ENCODE results near the gene OGFOD3. TPM values are rescaled to one million over a fixed set of nuclear protein-coding genes. Genes with fewer than 3 reads are reported as not detected.

OGFOD3 gene
- total and polyA plus RNA-seq, 2 experiments from 2014 or later, result 9.6 to 24.6 TPM

DNA sequence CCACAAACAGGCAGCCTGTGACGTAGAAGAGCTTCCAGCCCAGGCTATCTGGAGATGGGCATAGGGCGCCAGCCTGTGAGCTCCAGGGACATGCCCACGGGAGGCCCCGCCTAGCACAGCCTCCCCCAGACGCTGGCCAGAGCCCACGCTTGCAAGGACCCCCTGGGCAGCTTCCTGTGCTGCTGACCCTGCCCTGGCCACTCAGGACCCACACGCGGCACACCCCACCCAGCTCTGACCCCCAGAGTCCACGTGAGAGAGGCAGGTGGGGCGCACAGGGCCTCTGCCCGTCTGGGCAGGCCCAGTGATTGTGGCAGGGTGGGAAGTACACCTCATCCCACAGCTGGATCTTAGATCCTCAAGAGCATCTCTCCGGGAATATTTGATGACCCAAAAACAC, 28.3 kb upstream of the OGFOD3 start (continued):
- TF ChIP-seq, protein P1, sequence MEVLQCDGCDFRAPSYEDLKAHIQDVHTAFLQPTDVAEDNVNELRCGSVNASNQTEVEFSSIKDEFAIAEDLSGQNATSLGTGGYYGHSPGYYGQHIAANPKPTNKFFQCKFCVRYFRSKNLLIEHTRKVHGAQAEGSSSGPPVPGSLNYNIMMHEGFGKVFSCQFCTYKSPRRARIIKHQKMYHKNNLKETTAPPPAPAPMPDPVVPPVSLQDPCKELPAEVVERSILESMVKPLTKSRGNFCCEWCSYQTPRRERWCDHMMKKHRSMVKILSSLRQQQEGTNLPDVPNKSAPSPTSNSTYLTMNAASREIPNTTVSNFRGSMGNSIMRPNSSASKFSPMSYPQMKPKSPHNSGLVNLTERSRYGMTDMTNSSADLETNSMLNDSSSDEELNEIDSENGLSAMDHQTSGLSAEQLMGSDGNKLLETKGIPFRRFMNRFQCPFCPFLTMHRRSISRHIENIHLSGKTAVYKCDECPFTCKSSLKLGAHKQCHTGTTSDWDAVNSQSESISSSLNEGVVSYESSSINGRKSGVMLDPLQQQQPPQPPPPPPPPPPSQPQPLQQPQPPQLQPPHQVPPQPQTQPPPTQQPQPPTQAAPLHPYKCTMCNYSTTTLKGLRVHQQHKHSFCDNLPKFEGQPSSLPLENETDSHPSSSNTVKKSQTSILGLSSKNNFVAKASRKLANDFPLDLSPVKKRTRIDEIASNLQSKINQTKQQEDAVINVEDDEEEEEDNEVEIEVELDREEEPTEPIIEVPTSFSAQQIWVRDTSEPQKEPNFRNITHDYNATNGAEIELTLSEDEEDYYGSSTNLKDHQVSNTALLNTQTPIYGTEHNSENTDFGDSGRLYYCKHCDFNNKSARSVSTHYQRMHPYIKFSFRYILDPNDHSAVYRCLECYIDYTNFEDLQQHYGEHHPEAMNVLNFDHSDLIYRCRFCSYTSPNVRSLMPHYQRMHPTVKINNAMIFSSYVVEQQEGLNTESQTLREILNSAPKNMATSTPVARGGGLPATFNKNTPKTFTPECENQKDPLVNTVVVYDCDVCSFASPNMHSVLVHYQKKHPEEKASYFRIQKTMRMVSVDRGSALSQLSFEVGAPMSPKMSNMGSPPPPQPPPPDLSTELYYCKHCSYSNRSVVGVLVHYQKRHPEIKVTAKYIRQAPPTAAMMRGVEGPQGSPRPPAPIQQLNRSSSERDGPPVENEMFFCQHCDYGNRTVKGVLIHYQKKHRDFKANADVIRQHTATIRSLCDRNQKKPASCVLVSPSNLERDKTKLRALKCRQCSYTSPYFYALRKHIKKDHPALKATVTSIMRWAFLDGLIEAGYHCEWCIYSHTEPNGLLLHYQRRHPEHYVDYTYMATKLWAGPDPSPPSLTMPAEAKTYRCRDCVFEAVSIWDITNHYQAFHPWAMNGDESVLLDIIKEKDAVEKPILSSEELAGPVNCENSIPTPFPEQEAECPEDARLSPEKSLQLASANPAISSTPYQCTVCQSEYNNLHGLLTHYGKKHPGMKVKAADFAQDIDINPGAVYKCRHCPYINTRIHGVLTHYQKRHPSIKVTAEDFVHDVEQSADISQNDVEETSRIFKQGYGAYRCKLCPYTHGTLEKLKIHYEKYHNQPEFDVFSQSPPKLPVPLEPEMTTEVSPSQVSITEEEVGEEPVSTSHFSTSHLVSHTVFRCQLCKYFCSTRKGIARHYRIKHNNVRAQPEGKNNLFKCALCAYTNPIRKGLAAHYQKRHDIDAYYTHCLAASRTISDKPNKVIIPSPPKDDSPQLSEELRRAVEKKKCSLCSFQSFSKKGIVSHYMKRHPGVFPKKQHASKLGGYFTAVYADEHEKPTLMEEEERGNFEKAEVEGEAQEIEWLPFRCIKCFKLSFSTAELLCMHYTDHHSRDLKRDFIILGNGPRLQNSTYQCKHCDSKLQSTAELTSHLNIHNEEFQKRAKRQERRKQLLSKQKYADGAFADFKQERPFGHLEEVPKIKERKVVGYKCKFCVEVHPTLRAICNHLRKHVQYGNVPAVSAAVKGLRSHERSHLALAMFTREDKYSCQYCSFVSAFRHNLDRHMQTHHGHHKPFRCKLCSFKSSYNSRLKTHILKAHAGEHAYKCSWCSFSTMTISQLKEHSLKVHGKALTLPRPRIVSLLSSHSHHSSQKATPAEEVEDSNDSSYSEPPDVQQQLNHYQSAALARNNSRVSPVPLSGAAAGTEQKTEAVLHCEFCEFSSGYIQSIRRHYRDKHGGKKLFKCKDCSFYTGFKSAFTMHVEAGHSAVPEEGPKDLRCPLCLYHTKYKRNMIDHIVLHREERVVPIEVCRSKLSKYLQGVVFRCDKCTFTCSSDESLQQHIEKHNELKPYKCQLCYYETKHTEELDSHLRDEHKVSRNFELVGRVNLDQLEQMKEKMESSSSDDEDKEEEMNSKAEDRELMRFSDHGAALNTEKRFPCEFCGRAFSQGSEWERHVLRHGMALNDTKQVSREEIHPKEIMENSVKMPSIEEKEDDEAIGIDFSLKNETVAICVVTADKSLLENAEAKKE (CRISPR knock-in tag; IDR thresholded peaks at IDR 0.05), result no peak
- TF ChIP-seq JUNB (IDR thresholded peaks at IDR 0.05; ENCODE audit: unreplicated experiment) (no peak), ZNF114 (CRISPR knock-in tag; IDR thresholded peaks at IDR 0.05) (no peak), POLR2AphosphoS5 (IDR thresholded peaks at IDR 0.05; ENCODE audit: low read depth) (no peak)

DNA sequence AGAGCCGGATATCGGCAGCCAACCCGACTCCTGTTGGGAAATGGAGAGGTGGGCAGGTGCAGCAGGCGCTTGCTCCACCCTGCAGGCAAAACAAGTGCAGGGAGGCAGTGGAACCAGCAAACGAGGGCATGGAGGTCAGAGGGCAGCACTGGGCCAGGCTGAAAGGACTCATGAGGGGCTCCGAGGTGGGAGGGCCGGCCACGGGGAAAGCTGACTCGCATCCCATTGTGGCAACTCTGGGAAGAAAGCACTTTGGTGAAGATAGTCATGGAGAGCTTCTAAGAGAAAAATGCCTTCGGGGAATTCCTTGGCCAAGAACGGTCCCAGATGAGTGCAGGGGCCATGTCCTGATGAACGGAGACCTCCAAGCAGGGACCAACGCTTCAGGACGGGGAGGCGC, 27.7 kb upstream of the OGFOD3 start:
- no peaks in the 10 kb centered on the region for H3K36me3 ChIP-seq (ENCODE audit: insufficient read depth)
- no peaks in the 10 kb centered on the region; the same call in 1 of the 2 replicates for H4K20me1 ChIP-seq (replicated peaks; ENCODE audit: insufficient read depth)
- ATAC-seq (no peak), DNase-seq (ENCODE audit: low spot score) (no peak)
- Mint-ChIP-seq H3K4me1 (peaks cover 17% of the 10 kb centered on the region), H3K4me3 (no peak overlapping the region), H3K36me3 (ENCODE audit: low read depth) (peaks cover 17% of the 10 kb centered on the region), H3K27me3 (ENCODE audit: insufficient read depth, low read depth, poor library complexity) (peaks cover 13% of the 10 kb centered on the region), H3K27ac (no peak overlapping the region), H3K9me3 (0 out of 3 replicates have a peak, but pooled peaks cover under 1% of the 10 kb centered on the region)
- peaks cover 3% of the 10 kb centered on the region; the same call in 1 of the 2 replicates for H3F3A ChIP-seq (replicated peaks; ENCODE audit: low read depth)
- no peak overlapping the region for H3K4me2 ChIP-seq
- H3K4me1 ChIP-seq (ENCODE audit: insufficient read depth), result peaks cover 15% of the 10 kb centered on the region; the same call in 1 of the 2 replicates
- H3K79me2 ChIP-seq (replicated peaks; ENCODE audit: insufficient read depth), result 0 out of 2 replicates have a peak, but pooled peaks cover 5% of the 10 kb centered on the region
- H2AFZ ChIP-seq, result no peak overlapping the region
- H3K27ac ChIP-seq (ENCODE audit: low read depth), result no peak overlapping the region
- no peaks in the 10 kb centered on the region for H3K27me3 ChIP-seq (ENCODE audit: insufficient read depth)
- H3K9me2 ChIP-seq (ENCODE audit: insufficient read depth), result no peaks in the 10 kb centered on the region
- H3K4me3 ChIP-seq, result no peak overlapping the region
- TF ChIP-seq, protein P2, sequence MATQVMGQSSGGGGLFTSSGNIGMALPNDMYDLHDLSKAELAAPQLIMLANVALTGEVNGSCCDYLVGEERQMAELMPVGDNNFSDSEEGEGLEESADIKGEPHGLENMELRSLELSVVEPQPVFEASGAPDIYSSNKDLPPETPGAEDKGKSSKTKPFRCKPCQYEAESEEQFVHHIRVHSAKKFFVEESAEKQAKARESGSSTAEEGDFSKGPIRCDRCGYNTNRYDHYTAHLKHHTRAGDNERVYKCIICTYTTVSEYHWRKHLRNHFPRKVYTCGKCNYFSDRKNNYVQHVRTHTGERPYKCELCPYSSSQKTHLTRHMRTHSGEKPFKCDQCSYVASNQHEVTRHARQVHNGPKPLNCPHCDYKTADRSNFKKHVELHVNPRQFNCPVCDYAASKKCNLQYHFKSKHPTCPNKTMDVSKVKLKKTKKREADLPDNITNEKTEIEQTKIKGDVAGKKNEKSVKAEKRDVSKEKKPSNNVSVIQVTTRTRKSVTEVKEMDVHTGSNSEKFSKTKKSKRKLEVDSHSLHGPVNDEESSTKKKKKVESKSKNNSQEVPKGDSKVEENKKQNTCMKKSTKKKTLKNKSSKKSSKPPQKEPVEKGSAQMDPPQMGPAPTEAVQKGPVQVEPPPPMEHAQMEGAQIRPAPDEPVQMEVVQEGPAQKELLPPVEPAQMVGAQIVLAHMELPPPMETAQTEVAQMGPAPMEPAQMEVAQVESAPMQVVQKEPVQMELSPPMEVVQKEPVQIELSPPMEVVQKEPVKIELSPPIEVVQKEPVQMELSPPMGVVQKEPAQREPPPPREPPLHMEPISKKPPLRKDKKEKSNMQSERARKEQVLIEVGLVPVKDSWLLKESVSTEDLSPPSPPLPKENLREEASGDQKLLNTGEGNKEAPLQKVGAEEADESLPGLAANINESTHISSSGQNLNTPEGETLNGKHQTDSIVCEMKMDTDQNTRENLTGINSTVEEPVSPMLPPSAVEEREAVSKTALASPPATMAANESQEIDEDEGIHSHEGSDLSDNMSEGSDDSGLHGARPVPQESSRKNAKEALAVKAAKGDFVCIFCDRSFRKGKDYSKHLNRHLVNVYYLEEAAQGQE (IDR thresholded peaks at IDR 0.05; ENCODE audit: unreplicated experiment), result no peak
- TF ChIP-seq, protein P3, sequence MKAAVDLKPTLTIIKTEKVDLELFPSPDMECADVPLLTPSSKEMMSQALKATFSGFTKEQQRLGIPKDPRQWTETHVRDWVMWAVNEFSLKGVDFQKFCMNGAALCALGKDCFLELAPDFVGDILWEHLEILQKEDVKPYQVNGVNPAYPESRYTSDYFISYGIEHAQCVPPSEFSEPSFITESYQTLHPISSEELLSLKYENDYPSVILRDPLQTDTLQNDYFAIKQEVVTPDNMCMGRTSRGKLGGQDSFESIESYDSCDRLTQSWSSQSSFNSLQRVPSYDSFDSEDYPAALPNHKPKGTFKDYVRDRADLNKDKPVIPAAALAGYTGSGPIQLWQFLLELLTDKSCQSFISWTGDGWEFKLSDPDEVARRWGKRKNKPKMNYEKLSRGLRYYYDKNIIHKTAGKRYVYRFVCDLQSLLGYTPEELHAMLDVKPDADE (IDR thresholded peaks at IDR 0.05), result no peak
- TF ChIP-seq STAT1 (IDR thresholded peaks at IDR 0.05; ENCODE audit: unreplicated experiment) (no peak), JUNB (IDR thresholded peaks at IDR 0.05; ENCODE audit: unreplicated experiment) (no peak), EZH2 (IDR thresholded peaks at IDR 0.05; ENCODE audit: low read depth, unreplicated experiment) (no peak), NANOG (IDR thresholded peaks at IDR 0.05; ENCODE audit: borderline replicate concordance) (no peak), EZH2phosphoT487 (IDR thresholded peaks at IDR 0.05; ENCODE audit: unreplicated experiment) (no peak), POLR2AphosphoS5 (IDR thresholded peaks at IDR 0.05; ENCODE audit: low read depth) (no peak), ZNF114 (CRISPR knock-in tag; IDR thresholded peaks at IDR 0.05) (no peak), ZNF331 (CRISPR knock-in tag; IDR thresholded peaks at IDR 0.05; ENCODE audit: low read depth) (no peak)
- TF ChIP-seq, protein P4, sequence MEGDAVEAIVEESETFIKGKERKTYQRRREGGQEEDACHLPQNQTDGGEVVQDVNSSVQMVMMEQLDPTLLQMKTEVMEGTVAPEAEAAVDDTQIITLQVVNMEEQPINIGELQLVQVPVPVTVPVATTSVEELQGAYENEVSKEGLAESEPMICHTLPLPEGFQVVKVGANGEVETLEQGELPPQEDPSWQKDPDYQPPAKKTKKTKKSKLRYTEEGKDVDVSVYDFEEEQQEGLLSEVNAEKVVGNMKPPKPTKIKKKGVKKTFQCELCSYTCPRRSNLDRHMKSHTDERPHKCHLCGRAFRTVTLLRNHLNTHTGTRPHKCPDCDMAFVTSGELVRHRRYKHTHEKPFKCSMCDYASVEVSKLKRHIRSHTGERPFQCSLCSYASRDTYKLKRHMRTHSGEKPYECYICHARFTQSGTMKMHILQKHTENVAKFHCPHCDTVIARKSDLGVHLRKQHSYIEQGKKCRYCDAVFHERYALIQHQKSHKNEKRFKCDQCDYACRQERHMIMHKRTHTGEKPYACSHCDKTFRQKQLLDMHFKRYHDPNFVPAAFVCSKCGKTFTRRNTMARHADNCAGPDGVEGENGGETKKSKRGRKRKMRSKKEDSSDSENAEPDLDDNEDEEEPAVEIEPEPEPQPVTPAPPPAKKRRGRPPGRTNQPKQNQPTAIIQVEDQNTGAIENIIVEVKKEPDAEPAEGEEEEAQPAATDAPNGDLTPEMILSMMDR (conservative IDR thresholded peaks at IDR 0.05; ENCODE audit: low read depth in 2 of 2), result no peak
